EH (cell line): ENCODE results near the gene TRPT1.

ENCODE experiments used
- DNase-seq: peaks from one replicate; pipeline ENCODE4 v3.0.0-alpha.2; 2015; ENCODE audit warnings: low read depth

TRPT1 gene

DNA sequence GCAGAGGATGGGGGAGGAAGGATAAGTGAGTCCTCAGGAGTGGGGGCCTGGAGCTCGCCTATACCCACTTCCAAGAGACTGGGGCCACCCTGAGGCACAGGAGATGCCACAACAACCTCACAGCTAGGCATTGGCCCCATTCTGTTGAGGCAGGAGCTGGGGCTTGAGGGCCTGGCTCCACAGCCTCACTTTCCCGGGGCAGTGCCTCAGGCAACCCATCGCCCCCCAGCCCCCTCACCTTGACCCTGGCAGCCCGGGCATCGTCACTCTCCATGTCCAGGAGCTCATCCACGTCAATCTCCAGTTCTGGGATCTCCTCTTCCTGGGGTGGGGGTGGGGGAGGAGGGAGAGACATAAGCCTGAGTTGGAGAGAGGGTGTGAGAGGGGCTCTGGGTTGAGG is 19.0 kb upstream of the TRPT1 start:
- no peak for DNase-seq

DNA sequence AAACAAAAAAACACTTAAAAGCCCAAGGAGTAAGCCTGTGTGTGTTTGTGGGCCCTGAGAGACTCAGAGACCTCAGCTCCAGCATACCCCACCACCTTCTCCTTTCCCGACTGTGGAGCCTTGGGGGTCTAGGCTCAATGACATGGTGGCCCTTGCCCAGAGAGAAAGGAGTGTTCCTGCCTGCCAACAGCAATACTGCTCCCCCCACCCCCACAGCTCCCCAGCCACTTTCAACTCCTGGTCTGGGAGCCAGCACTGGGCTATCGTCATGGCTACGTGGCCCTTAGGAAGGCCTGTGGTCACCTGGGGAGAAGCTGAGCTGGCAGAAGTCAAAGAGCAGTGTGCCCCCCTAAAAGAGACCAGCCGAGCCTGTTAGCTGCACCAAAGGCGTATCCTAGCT is 18.1 kb upstream of the TRPT1 start:
- no peak for DNase-seq

DNA sequence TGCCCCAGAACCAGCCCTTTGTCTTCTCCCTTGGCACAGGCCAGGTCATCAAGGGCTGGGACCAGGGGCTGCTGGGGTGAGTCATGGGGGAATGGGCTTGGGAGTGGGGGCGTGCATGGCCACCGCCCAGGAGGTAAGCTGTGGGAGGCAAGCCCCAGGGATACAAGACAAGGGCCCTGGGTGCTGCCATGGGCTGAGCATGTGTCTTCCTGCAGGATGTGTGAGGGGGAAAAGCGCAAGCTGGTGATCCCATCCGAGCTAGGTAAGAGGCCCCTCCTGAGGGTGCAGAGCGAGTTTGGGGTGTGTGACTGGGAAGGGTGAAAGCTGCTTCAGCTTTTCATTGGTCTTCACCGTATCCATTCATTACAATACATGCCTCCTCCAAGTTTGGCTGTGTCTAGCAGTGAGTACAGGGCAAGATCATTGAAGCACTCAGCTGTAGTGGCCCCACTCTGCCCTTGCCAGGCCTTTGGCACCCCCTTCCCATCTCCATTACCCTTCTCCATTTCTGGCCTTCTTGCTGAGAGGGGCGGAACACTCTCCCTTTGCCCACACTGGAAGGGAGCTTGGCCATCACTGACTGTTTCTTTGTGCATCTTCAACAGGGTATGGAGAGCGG is 17.4 kb upstream of the TRPT1 start:
- no peak for DNase-seq

DNA sequence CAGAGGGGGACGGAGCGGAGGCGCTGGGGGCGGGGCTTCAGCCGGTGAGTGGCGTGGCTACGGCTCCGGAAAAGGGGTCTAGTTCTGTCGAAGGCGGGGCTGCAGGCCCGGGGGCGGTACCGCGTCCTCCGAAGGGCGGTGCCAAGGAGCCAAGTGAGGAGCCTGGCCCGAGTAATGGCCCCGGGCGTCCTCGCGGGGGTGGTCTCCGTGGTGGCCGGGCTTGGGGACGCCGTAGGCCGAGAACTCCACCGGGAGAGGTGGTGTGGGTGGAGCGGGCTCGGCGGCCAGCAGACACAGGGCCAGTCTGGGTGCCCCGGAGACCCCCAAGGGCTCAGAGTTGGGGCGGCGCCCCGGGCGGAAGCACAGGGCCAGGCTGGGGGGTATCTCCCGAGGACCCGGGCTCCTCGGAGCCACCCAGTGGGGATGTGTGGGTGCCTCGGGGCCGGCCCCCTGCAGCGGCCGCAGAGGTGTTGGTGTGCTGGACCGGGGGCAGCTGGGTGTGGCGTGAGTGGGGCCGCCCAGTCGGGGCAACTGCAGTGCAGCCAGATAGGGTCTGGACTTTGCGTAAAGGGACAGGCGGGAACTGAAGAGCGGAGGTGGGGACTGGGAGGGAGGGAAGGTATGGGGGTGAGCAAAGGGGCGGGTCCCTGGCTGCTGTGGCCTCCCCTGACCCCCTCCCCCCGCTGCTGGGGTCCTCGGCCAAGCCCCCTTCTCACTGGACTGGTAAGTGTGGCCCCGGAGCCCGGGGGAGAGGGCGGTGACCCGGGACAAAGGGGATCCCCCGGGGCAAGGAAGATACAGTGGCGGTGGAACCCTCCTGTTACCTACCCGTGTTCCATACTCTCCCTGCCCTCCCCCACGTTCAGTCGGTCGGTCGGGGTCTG is 15.7 kb upstream of the TRPT1 start:
- DNase-seq: peak; percentile 57

DNA sequence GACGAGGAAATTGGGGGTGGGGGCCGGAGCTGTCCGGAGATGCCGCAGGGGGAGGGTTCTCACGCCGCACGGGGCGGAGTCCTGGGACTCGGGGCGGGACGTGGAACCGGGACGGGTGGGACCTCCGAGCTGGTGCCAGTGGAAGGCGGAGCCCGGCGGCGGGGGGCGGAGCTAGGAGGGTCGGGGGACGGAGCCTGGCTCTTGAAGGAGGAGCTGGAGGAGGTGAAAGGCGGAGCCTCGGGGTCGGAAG is 15.2 kb upstream of the TRPT1 start:
- DNase-seq: peak; percentile 99

DNA sequence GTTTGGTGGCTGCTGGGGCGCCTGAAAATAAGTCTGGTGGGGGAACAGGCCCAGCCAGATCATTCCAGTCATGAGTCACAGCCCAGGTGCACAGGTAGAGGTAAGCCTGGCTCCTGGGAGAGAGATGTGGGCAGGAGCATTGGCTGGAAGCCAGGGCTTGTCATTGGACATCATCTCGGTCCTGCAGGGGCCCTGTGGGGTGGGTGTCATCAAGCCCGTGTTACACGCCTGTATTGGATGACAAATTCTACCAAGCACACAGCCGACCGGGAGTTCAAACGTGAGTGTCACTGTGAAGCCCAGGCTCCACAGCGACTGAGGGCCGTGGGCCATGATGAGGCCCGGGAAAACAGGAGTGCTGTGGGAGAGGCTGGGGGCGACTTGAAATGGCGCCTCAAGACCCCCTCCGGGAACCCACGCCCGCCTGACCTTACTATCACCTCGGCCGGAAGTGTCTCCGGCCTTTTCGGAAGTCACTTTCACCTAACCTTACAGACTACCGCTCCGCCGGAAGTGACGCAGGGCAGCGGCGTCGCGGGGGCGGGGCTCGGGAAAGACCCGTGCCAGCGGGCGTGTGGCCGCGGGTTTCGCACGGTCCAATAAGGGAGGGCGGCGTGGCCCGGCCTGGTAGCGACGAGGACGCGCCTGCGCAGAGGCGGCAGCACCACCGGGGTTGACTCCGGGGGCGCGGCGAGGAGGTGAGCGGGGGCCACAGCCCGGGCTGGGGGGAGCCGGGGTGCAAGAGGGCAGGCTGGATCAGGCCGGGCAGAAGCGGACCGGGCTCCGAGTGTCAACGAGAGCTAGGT is 14.7 kb upstream of the TRPT1 start, which contains the start of gene FKBP2:
Gene FKBP2 (plus strand): TSS at position 661 of the 806 bp plus-strand sequence. CDS start 1,293 bp downstream, outside the sequence.
- peak; percentile 97 for DNase-seq

DNA sequence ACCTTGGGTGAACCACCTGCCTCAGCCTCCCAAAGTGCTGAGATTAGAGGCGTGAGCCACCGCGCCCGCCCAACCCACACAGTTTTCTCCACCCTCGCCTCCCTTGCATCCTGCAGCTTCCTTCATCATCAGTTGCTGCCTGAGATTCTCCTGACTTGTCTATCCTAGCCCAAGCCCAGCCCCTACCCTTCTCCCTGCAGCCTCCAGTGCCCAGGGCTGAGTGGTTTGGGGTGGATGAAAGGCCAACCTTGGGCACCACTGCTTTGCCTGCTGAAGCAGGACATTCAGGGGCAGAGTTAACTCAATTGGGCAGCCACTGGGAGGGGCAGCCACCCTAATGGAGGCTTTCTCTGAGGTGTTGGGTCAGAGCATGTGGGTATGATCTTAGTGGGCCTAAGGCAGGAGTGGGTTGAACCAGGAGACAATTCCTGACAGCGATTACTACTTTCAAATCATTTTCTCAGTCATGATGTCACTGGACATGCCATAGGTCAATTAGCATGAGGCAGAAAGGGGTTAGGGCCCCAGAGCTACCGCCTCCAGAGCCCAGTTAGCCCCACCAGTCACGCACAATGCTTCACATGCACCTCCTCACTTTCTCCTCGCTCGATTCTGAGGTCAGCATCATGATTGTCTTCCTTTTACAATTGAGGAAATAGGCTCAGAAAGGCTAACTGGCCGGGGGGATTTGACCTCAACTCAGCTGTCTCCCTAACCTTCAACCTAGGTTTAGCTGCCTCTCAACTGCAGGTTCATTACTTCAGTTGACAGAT is 13.9 kb upstream of the TRPT1 start:
- DNase-seq: no peak

DNA sequence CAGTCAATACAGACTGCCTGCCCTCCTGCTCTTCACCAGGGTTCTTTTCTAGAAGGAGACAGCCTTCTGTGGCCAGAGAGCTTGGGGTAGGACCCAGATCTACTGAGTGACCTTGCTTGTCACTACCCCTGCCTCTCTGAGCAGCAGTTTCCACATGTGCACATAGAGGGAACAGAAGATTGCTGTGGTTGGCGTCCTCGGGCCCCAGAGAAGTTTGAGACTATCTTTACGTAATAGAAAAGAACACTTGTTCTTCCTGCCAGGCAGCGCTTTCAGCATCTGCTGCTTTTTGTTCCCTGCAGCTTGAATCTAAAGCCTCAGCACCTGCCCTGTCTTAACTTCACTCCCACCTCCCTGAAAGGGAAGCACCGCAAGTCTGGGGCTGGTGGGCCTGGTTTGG is 13.0 kb upstream of the TRPT1 start:
- no peak for DNase-seq

DNA sequence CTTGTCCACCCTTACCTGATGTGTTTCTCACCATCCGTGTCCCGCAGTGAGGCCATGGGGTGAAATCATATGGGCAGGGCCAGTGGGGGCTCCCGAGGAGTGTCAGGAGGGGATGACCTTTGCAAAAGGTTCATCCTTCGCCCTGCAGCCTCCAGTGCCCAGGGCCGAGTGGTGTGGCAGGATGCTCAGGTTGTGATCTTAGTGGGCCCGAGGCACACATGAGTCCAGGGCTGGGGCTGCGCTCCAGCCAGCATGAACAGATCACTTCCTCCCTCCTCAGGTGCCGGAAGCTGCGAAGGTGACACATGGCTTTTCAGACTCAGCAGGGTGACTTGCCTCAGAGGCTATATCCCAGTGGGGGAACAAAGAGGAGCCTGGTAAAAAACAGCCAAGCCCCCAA is 12.1 kb upstream of the TRPT1 start:
- DNase-seq: no peak

DNA sequence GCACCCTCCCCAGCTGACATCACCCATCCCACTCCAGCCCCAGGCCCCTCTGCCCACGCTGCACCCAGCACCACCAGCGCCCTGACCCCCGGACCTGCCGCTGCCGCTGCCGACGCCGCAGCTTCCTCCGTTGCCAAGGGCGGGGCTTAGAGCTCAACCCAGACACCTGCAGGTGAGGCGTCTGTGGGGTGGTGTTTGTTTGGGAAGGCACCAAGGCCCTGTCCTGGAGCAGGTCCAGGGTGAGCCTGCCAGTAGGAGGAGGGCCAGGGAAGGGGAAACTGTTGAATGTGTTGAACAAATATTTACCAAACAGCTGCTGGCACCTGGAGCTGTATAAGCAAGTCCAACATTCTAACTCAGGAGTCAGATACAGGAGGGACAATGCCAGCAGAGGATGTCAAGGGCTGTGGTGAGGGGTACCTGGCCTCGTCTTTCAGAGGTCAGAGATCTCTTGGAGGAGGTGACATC is 11.5 kb upstream of the TRPT1 start:
- no peak for DNase-seq

DNA sequence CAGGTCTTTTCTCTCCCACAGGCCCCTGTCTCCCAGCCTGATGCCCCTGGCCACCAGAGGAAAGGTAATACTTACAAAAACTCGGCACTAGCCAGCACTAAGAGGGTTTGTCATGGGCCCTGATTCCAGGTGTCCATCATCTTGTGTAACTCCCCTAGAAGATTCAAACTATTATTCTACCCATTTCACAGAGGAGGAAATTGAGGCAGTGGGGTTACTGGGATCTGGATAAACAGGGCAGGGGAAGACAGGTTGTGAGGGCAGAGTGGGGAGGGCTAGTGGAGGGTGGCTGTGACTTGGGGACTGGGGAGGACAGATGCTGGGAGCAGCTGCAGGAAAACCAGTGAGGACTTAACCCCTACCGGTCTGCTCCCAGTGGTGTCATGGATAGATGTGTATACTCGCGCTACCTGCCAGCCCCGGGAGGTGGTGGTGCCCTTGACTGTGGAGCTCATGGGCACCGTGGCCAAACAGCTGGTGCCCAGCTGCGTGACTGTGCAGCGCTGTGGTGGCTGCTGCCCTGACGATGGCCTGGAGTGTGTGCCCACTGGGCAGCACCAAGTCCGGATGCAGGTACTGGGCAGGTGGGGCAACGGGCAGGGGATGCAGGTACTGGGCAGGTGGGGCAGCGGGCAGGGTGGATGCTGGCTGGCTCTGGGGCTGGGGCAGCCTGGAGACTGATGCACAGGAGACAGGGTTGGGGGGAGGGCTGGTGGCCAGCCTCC is 9.6 kb upstream of the TRPT1 start:
- no peak for DNase-seq

DNA sequence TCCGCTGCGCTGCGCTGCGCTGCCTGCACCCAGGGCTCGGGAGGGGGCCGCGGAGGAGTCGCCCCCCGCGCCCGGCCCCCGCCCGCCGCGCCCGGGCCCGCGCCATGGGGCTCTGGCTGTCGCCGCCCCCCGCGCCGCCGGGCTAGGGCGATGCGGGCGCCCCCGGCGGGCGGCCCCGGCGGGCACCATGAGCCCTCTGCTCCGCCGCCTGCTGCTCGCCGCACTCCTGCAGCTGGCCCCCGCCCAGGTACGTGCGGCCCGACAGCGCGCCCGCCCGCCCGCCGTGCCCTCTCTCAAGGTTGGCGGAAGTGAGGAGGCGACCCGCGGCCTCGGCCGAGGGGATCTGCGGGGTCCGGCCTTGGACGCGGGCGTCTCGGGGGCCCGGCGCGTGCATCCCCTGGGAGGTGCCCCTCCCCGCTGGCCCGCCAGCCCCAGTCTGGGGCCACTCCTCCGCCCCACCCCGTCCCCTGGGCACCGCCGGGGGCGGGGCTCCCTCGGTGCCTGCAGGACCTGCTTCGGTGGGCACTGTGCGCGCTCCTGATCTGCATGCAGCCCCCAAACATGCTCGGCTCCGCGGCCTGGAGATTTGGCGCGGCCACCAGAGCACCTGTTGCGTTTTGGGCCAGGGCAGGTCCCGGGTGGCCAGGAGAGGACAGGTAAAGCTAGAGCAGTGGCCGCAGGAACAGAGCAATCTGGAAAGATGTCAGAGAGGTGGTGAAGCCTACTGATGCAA is 8.8 kb upstream of the TRPT1 start:
- DNase-seq: peak; percentile 34

DNA sequence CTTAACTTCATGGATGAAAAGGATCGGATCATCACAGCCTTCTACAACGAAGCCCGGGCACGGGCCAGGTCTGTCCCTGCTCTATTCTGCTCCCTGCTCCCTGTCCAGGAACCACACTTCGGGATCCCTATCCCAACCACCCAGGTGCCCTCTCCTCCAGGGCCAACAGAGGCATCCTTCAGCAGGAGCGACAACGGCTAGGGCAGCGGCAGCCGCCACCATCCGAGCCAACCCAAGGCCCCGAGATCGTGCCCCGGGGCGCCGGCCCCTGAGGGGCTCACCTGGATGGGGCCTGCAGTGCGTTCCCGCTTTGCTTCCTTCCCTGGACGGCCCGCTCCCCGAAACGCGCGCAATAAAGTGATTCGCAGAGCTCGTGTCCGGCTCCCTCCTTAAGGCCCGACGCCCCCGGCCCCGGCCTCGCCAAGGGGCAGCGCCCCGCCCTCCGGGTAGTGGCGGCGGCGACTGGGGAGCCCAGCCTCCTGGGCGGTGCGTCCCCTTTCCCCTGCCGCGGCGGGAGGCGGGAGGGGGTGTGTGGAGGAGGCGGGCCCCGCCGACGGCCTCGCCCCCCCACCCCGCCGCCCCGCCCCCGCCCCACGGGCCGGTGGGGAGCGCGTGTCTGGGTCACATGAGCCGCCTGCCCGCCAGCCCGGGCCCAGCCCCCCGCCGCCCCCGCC is 8.1 kb upstream of the TRPT1 start, which contains the start of gene VEGFB:
Gene VEGFB (plus strand): TSS at position 672 of the 674 bp plus-strand sequence. CDS start 250 bp downstream, outside the sequence.
- DNase-seq: peak; percentile 68

DNA sequence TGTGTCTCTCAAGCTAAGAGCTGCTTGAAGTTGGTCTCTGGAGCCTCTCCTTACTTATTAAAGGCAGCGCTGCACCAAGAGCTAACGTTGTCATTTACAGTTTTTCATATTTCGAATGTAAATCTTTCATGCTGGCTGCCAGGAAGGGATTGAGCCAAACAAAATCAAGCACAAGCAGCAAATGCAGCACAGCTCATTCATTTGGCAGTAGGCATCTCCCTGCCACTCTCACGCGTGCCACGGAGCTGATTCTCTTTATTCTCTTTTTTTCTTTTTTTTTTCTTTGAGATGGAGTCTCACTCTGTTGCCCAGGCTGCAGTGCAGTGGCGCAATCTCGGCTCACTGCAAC is 7.0 kb upstream of the TRPT1 start:
- DNase-seq: no peak

DNA sequence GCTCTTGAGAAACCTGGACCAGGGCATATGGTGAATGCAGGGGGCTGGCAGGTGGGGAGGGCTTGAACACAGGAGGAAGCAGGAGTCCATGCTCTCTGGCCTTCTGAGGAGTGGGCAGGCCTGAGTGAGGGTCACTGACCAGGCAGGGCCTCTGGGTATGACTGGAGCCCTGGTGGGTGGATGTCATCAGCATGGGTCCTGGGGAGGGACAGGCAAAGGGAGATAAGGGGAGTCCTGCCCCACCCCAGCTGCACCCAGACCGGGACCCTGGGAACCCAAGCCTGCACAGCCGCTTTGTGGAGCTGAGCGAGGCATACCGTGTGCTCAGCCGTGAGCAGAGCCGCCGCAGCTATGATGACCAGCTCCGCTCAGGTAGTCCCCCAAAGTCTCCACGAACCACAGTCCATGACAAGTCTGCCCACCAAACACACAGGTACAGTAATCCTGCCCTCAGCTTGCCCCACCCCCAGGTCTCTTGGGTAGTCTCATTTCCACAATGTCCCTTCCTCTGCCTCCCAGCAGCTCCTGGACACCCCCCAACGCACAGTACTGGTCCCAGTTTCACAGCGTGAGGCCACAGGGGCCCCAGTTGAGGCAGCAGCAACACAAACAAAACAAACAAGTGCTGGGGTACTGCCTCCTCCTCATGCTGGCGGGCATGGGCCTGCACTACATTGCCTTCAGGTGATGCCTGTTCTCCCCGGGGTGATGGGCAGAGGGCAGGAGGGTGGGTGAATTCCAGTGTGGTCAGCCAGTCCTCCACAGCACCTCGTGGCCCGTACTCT is 6.4 kb upstream of the TRPT1 start:
- no peak for DNase-seq

DNA sequence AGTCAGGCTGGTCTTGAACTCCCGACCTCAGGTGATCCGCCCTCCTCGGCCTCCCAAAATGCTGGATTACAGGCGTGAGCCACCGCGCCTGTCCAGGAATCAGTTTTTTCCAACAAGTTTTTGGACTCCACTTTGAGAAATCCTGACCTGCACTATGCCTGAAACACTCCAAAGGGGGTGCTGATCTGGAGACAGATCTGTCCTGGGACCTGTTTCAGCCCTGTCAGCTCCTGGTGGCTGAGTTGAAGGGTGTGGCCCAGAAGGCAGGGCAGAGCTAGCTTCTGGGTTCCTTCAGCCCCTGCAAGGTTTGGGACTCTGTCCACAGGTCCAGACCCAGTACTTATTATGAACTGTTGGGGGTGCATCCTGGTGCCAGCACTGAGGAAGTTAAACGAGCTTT is 5.6 kb upstream of the TRPT1 start:
- no peak for DNase-seq

DNA sequence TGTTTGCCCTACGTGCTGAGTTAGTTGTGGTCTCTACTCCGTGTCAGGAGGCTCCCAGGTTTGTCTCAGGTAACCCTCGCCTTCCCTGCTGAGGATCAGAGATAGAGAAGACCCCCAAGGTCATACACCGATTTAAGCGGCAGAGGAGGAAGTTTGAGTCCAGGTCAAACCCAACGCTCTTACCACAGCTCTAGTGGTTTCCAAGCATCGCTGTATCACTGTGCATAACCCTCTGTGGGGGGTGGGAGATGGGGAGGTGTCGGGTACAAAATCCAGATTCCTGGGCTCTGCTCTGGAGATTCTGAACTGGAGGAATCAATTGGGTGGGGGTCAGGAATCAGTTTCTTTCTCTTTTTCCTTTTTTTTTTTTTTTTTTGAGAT is 5.0 kb upstream of the TRPT1 start:
- DNase-seq: no peak

DNA sequence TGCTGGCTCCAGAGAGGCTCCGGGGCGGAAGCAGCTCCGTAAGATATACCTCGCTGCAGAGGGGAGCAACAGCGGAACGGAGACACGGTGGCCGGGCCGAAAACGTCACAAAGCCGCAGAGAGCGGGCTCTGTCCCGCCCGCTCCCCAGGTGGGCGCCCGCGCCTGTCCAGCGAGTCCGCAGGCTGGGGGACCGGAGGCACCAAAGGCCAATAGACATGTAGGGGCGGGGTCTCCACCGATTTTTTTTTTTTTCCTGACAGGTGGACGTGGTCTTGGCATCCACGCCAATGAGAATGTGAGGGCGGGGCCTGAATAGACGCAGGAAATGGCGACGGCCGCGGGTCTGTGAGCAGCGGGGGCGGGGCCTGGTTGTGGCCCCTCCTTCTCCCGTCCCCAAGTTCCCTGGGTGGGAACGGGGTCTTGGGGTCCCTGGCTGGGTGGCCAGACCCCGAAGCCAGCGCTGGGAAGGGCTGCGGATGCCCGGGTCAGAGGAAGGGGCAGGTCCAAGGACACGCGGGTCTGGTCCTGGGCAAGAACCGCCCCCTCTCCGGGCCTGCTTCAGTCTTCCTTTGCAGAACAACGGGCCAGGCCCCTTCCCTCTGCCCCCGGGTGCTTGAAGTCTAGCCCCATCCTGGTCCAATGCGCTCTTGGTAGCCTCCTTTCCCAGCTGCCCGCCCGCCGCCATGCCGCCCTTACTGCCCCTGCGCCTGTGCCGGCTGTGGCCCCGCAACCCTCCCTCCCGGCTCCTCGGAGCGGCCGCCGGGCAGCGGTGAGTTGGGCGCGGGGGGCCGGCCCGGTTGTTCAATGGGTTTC is 4.4 kb upstream of the TRPT1 start, which contains the start of gene DNAJC4:
Gene DNAJC4 (plus strand): TSS at position 378 of the 814 bp plus-strand sequence. CDS start 307 bp downstream, at position 685.
- peak; percentile 90 for DNase-seq
